WTC11 (cell line): ENCODE measurements around the gene PRUNE2. TPM values are rescaled to one million over a fixed set of nuclear protein-coding genes. Genes with fewer than 3 reads are reported as not detected.

Source experiments
- ATAC-seq: fragments of 200-7000 bp; cut with Tn5 transposase; 2 replicates; pipeline ENCODE4 v1.10.0; 2021; ENCODE audit warnings: mild to moderate bottlenecking, moderate library complexity
- CTCF ChIA-PET: fragments of 300-600 bp; sonication (Branson Sonifier 250); formaldehyde crosslinking; loops from one replicate; lab custom pipeline; 2021; ENCODE audit warnings: antibody characterized with exemption; lab: Charles Lee
- POLR2A ChIA-PET: fragments of 350-600 bp; sonication (Branson Sonifier 250); formaldehyde crosslinking; loops from one replicate; lab custom pipeline; 2021; ENCODE audit warnings: antibody characterized with exemption; lab: Charles Lee
- DNase-seq: peaks from one replicate; pipeline ENCODE4 v3.0.0; 2021; ENCODE audit warnings: low spot score
- H3K27ac Mint-ChIP-seq: 2 replicates; pipeline ENCODE4 v1.8.0; 2021; ENCODE audit warnings: mixed read lengths
- H3K27me3 Mint-ChIP-seq: 2 replicates; pipeline ENCODE4 v1.8.0; 2021; ENCODE audit warnings: low read depth, mild to moderate bottlenecking, moderate library complexity, mixed read lengths
- H3K36me3 Mint-ChIP-seq: 2 replicates; pipeline ENCODE4 v1.8.0; 2021; ENCODE audit warnings: mixed read lengths
- H3K4me1 Mint-ChIP-seq: 2 replicates; pipeline ENCODE4 v1.8.0; 2022; ENCODE audit warnings: mixed read lengths
- H3K4me3 Mint-ChIP-seq: 2 replicates; pipeline ENCODE4 v1.8.0; 2021; ENCODE audit warnings: mild to moderate bottlenecking, moderate library complexity, mixed read lengths
- H3K9me3 Mint-ChIP-seq: 2 replicates; pipeline ENCODE4 v1.8.0; 2021; ENCODE audit warnings: mixed read lengths
- CREB1 ChIP-seq: sonication (generic); formaldehyde crosslinking; IDR thresholded peaks from 2 replicates; pipeline ENCODE4 v1.8.0; 2023; ENCODE audit warnings: mild to moderate bottlenecking, missing genetic modification reagents
- ELF4 ChIP-seq: sonication (generic); formaldehyde crosslinking; IDR thresholded peaks from 2 replicates; pipeline ENCODE4 v1.8.1; 2022; ENCODE audit warnings: low read depth, mild to moderate bottlenecking, moderate library complexity, missing genetic modification reagents
- ESRRA ChIP-seq: sonication (generic); formaldehyde crosslinking; IDR thresholded peaks from 2 replicates; pipeline ENCODE4 v1.8.1; 2022; ENCODE audit warnings: mild to moderate bottlenecking, missing genetic modification reagents, borderline replicate concordance
- ETV6 ChIP-seq: sonication (generic); formaldehyde crosslinking; IDR thresholded peaks from 2 replicates; pipeline ENCODE4 v1.8.1; 2022; ENCODE audit warnings: mild to moderate bottlenecking, missing genetic modification reagents
- FOXJ3 ChIP-seq: sonication (generic); formaldehyde crosslinking; IDR thresholded peaks from 2 replicates; pipeline ENCODE4 v1.9.0; 2021; ENCODE audit warnings: missing genetic modification reagents, mild to moderate bottlenecking, borderline replicate concordance
- FOXP1 ChIP-seq: sonication (generic); formaldehyde crosslinking; IDR thresholded peaks from 2 replicates; pipeline ENCODE4 v1.8.0; 2022; ENCODE audit warnings: missing genetic modification reagents, mild to moderate bottlenecking, moderate library complexity, borderline replicate concordance
- GTF2I ChIP-seq: fragments of 250-450 bp; sonication (Bioruptor Pico); conservative IDR thresholded peaks from 2 replicates; pipeline ENCODE4 v1.4.0; 2021; ENCODE audit warnings: mild to moderate bottlenecking
- HMGA2 ChIP-seq: fragments of 250-450 bp; sonication (Bioruptor Pico); IDR thresholded peaks from 2 replicates; pipeline ENCODE4 v1.4.0; 2021; ENCODE audit warnings: mild to moderate bottlenecking, moderate library complexity
- HMGXB4 ChIP-seq: sonication (generic); formaldehyde crosslinking; IDR thresholded peaks from 2 replicates; pipeline ENCODE4 v1.8.1; 2023; ENCODE audit warnings: mild to moderate bottlenecking, moderate library complexity, missing genetic modification reagents
- IRF2 ChIP-seq: sonication (generic); formaldehyde crosslinking; IDR thresholded peaks from 2 replicates; pipeline ENCODE4 v1.8.0; 2022; ENCODE audit warnings: low read depth, missing genetic modification reagents, borderline replicate concordance
- MYBL2 ChIP-seq: sonication (generic); formaldehyde crosslinking; IDR thresholded peaks from 2 replicates; pipeline ENCODE4 v1.8.1; 2023; ENCODE audit warnings: mild to moderate bottlenecking, moderate library complexity, missing genetic modification reagents
- NFE2L1 ChIP-seq: sonication (generic); formaldehyde crosslinking; IDR thresholded peaks from 2 replicates; pipeline ENCODE4 v1.8.1; 2023; ENCODE audit warnings: missing genetic modification reagents
- PRDM15 ChIP-seq: sonication (generic); formaldehyde crosslinking; IDR thresholded peaks from 2 replicates; pipeline ENCODE4 v1.8.0; 2022; ENCODE audit warnings: missing genetic modification reagents
- RELA ChIP-seq: sonication (generic); formaldehyde crosslinking; IDR thresholded peaks from 2 replicates; pipeline ENCODE4 v1.8.1; 2022; ENCODE audit warnings: missing genetic modification reagents, mild to moderate bottlenecking, borderline replicate concordance
- SP1 ChIP-seq: sonication (generic); formaldehyde crosslinking; conservative IDR thresholded peaks from 2 replicates; pipeline ENCODE4 v1.8.1; 2022; ENCODE audit warnings: missing genetic modification reagents
- TEAD4 ChIP-seq: sonication (generic); formaldehyde crosslinking; IDR thresholded peaks from 2 replicates; pipeline ENCODE4 v1.8.0; 2022; ENCODE audit warnings: mild to moderate bottlenecking, missing genetic modification reagents
- ZNF121 ChIP-seq: sonication (generic); formaldehyde crosslinking; IDR thresholded peaks from 2 replicates; pipeline ENCODE4 v1.8.0; 2023; ENCODE audit warnings: missing genetic modification reagents
- ZNF232 ChIP-seq: sonication (generic); formaldehyde crosslinking; IDR thresholded peaks from 2 replicates; pipeline ENCODE4 v1.8.0; 2022; ENCODE audit warnings: mild to moderate bottlenecking, missing genetic modification reagents
- ZNF317 ChIP-seq: sonication (generic); formaldehyde crosslinking; IDR thresholded peaks from 2 replicates; pipeline ENCODE4 v1.8.1; 2023; ENCODE audit warnings: low read depth, mild to moderate bottlenecking, moderate library complexity, missing genetic modification reagents, borderline replicate concordance
- ZNF416 ChIP-seq: fragments of 250-450 bp; sonication (Bioruptor Pico); IDR thresholded peaks from 2 replicates; pipeline ENCODE4 v1.9.0; 2021; ENCODE audit warnings: mild to moderate bottlenecking, inconsistent platforms
- ZNF423 ChIP-seq: fragments of 250-450 bp; sonication (Bioruptor Pico); IDR thresholded peaks from 2 replicates; pipeline ENCODE4 v2.1.2; 2022; ENCODE audit warnings: mild to moderate bottlenecking, moderate library complexity
- ZNF425 ChIP-seq: fragments of 250-450 bp; sonication (Bioruptor Pico); conservative IDR thresholded peaks from 2 replicates; pipeline ENCODE4 v1.9.0; 2021; ENCODE audit warnings: mild to moderate bottlenecking
- ZNF512 ChIP-seq: sonication (generic); formaldehyde crosslinking; IDR thresholded peaks from 2 replicates; pipeline ENCODE4 v1.8.1; 2022; ENCODE audit warnings: missing genetic modification reagents, borderline replicate concordance
- total RNA-seq: library from RNA; stranded (reverse); gene quantifications from 3 replicates; pipeline ENCODE4 v1.2.3, GENCODE V29; 2021

The PRUNE2 gene
- total RNA-seq, 1 experiment from 2014 or later: 13.1 TPM

GRCh38 chr9:76855015-76855414 lies 50.9 kb downstream of the PRUNE2 start (continued):
- TF ChIP-seq PRDM15 (CRISPR knock-in tag) (no peak), ZNF425 (CRISPR knock-in tag) (no peak), FOXP1 (CRISPR knock-in tag) (no peak), ELF4 (no peak), ZNF416 (CRISPR knock-in tag) (no peak), HMGXB4 (CRISPR knock-in tag) (no peak)

- no peak overlapping the region for H3K4me3 Mint-ChIP-seq
- no peak for ATAC-seq
- DNase-seq: no peak
- CTCF ChIA-PET: no interaction called here
- peaks cover 10% of the 10 kb centered on the region for H3K4me1 Mint-ChIP-seq
- no peaks in the 10 kb centered on the region for H3K27me3 Mint-ChIP-seq
- no peaks in the 10 kb centered on the region for H3K9me3 Mint-ChIP-seq
- no peak overlapping the region for H3K27ac Mint-ChIP-seq
- POLR2A ChIA-PET: no interaction called here
- TF ChIP-seq IRF2 (CRISPR knock-in tag) (no peak), ZNF416 (CRISPR knock-in tag) (no peak), CREB1 (CRISPR knock-in tag) (no peak), NFE2L1 (CRISPR knock-in tag) (no peak), RELA (CRISPR knock-in tag) (no peak), ZNF423 (no peak), HMGA2 (CRISPR knock-in tag) (no peak), HMGXB4 (CRISPR knock-in tag) (no peak), ZNF512 (CRISPR knock-in tag) (no peak), FOXJ3 (CRISPR knock-in tag) (no peak), ETV6 (no peak), SP1 (CRISPR knock-in tag) (no peak), ZNF121 (CRISPR knock-in tag) (no peak), GTF2I (CRISPR knock-in tag) (no peak), ZNF317 (no peak), TEAD4 (CRISPR knock-in tag) (no peak), ZNF232 (CRISPR knock-in tag) (no peak), MYBL2 (CRISPR knock-in tag) (no peak), ESRRA (no peak)
- peaks cover 3% of the 10 kb centered on the region; the same call in 1 of the 2 replicates for H3K36me3 Mint-ChIP-seq
Measured at GRCh38 chr9:76852026-76852425, 53.9 kb downstream of the PRUNE2 start.
